Erythroblast (primary cell): Measurements from ENCODE around the gene SPINT1.
"Not testable (repeated sequence)": the region's sequence is repeated elsewhere in the genome, so short reads cannot be mapped to it uniquely, and the experiment has no call there.

Experiments used
- DNase-seq, 2 experiments: peaks; one replicate each; lab custom pipeline; 2025; lab: John Stamatoyannopoulos, UW
- GATA1 ChIP-seq: IDR thresholded peaks from 2 replicates; pipeline ENCODE4 v1.6.1; 2011; ENCODE audit warnings: low read depth, mild to moderate bottlenecking, control low read depth, low read length, moderate library complexity
- POLR2A ChIP-seq: IDR thresholded peaks from 2 replicates; pipeline ENCODE4 v1.6.1; 2011; ENCODE audit warnings: mild to moderate bottlenecking, low read length

SPINT1 gene

GRCh38 chr15:40857601-40858341 lies 13.9 kb downstream of the SPINT1 start:
- no peak for TF ChIP-seq GATA1
- no peak for TF ChIP-seq POLR2A

GRCh38 chr15:40858706-40859105 lies 14.9 kb downstream of the SPINT1 start:
- no peak for DNase-seq
- TF ChIP-seq POLR2A = no peak
- no peak for TF ChIP-seq GATA1

More at GRCh38 chr15:40857601-40858341, 13.9 kb downstream of the SPINT1 start:
- peak; percentile 72 to 83 for DNase-seq

GRCh38 chr15:40859206-40859851 lies 15.5 kb downstream of the SPINT1 start:
- TF ChIP-seq POLR2A = no peak
- TF ChIP-seq GATA1 = no peak
- peak; percentile 83 to 90 for DNase-seq

- not testable (repeated sequence) for DNase-seq
Observed at GRCh38 chr15:40861147-40861546, 17.3 kb downstream of the SPINT1 start.

GRCh38 chr15:40863660-40864270 lies 19.9 kb downstream of the SPINT1 start:
- no peak for DNase-seq
- TF ChIP-seq POLR2A = no peak
- no peak for TF ChIP-seq GATA1

GRCh38 chr15:40867199-40867598 lies 23.4 kb downstream of the SPINT1 start:
- DNase-seq = no peak
- no peak for TF ChIP-seq GATA1
- TF ChIP-seq POLR2A = no peak

GRCh38 chr15:40869686-40870085 lies 25.8 kb downstream of the SPINT1 start:
- no peak for DNase-seq
- TF ChIP-seq GATA1 (no peak), POLR2A (no peak)

GRCh38 chr15:40870716-40871115 lies 26.9 kb downstream of the SPINT1 start:
- DNase-seq = no peak
- no peak for TF ChIP-seq POLR2A
- TF ChIP-seq GATA1 = no peak

GRCh38 chr15:40871749-40872617 lies 28.1 kb downstream of the SPINT1 start:
- DNase-seq = no peak
- TF ChIP-seq POLR2A (no peak), GATA1 (no peak)

GRCh38 chr15:40872791-40873693 lies 29.2 kb downstream of the SPINT1 start:
- TF ChIP-seq POLR2A = no peak
- no peak for DNase-seq

GRCh38 chr15:40873694-40874561 lies 30.1 kb downstream of the SPINT1 start, which contains the start of gene RHOV:
Gene RHOV, minus strand, starts transcription at chr15:40874234. Its CDS starts 95 bp downstream, at chr15:40874139.
- TF ChIP-seq GATA1 (no peak), POLR2A (no peak)
- DNase-seq = peak; percentile 75 to 76

GRCh38 chr15:40875991-40876730 lies 32.3 kb downstream of the SPINT1 start:
- no peak for TF ChIP-seq POLR2A
- TF ChIP-seq GATA1 = no peak
- DNase-seq = no peak
